GM12872 (cell line): ENCODE results near the gene CLSTN2.

Source experiments
- TF ChIP-seq, protein P1 (sequence below): IDR thresholded peaks from 3 replicates; pipeline ENCODE4 v1.5.1; 2011; ENCODE audit warnings: low read depth, mild to moderate bottlenecking, low read length, moderate library complexity; ENCODE audit not compliant: insufficient read depth

Gene CLSTN2

DNA sequence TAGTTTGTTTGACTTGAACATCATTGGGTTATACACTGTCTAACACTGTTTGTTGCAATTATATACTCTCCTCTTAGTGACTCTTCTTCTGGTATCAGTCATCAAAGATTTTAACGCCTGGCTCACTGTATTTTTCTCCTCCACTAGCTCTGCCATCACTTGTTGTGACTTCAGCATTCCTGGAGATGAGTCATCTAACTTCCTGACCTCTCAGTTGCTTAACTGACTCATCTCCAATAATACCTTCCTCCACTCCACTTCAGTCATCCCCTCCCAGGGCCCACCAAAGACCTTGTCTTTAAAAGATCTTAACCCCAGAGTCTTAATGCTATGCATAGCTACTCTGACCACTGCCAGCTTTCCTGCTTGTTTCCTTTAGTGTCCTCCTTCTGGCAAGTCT, 28.6 kb upstream of the CLSTN2 start:
- TF ChIP-seq, protein P1, sequence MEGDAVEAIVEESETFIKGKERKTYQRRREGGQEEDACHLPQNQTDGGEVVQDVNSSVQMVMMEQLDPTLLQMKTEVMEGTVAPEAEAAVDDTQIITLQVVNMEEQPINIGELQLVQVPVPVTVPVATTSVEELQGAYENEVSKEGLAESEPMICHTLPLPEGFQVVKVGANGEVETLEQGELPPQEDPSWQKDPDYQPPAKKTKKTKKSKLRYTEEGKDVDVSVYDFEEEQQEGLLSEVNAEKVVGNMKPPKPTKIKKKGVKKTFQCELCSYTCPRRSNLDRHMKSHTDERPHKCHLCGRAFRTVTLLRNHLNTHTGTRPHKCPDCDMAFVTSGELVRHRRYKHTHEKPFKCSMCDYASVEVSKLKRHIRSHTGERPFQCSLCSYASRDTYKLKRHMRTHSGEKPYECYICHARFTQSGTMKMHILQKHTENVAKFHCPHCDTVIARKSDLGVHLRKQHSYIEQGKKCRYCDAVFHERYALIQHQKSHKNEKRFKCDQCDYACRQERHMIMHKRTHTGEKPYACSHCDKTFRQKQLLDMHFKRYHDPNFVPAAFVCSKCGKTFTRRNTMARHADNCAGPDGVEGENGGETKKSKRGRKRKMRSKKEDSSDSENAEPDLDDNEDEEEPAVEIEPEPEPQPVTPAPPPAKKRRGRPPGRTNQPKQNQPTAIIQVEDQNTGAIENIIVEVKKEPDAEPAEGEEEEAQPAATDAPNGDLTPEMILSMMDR, result no peak

DNA sequence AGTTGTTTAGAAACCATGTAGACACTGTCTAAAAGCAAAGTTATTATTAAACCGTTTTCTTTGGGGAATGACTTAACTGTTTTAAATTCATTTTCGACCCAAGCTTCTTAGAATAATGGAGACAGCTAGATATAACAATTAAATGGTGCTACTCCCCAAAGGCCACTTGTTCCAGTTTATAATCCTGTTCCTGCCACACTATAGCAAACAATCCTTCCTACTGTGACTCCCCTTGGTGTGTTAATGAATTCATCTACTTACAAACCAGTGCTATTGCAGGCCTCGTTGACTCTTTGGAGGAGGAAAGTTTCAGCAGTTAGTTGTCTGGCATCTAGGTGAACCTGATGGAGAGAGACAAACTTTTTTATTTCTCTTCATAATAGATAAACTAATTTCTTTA, 25.2 kb upstream of the CLSTN2 start:
- TF ChIP-seq, protein P1, result no peak

DNA sequence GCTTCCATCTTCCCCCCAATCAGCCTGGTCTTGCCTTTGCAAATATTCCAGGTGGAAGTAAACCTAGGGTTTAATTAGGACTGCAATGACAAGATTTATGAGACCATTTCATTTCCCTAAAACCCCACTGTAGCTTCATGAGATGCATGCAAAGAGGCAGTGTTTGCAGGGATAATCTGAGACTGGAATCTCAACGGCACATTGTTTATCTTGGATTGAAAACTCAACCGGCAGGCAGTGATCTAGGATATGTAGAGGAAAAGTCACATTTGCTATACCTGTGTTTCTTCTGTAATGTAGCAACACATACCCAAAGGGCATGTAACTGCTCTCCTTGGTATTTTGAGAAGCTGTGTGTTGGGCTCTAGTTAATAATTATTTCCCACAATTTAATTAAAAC, 18.7 kb upstream of the CLSTN2 start:
- TF ChIP-seq, protein P1, result no peak

DNA sequence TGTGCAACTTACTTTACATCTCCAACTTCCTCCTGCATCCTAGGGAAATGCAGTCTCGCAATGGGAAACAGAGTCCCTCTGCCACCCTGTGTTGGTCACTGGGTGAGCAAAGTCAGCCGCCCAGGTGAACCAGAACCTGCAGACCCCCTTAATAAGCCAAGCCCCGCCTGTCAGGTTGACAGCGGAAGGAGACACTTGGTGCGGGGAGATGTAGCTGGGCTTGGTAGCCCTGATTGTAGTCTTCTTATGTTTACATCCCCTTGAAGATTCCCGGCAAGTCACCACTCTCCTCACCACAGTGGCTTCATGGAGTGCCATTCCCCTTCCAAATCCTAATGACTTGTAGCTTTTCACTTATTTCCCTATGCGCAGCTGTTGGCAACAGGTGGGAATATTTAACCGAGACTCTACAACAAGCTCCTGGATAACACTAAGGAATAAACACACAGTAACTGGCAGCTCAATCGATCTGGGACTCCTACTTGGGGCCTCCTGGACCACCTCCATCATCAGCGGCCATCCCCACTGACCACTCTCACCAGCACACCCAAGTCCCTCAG, 17.7 kb upstream of the CLSTN2 start:
- TF ChIP-seq, protein P1, result no peak

DNA sequence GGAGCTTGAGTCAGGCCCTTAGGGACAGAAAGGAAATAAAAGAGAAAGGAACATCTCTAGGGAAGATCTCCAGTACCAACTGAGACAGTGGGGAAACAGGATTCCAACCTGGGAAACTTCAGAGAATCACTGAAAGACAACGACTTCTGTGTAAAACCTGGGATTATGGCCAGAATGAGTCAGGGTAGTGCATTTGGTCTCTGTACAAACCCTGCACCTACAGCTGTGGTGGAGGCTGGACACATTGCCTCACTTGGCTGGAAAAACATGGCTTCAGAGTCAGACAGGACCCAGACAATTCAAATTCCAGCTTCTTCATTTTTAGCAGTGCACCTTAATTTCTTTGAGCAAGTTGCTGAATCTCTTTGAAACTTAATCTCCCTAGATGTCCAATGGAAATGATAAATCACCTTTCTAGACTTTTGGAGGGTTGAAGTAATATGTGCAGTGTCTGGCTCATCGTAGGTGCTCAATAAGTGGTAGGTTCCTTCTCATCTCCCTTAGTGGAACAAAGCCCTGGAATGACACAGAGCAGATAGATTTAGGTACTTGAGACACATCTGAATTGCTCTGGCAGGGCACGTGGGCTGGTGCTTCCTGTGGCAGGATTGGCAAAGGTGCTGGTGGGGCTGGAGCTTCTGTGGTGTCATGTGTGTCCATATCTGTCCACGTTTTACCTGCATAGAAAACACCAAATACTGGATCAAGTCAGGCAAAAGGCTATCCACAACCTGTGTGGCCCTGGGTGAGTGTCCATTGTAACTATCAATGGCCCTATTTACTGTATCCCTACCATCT, 6.1 kb upstream of the CLSTN2 start:
- TF ChIP-seq, protein P1, result no peak

DNA sequence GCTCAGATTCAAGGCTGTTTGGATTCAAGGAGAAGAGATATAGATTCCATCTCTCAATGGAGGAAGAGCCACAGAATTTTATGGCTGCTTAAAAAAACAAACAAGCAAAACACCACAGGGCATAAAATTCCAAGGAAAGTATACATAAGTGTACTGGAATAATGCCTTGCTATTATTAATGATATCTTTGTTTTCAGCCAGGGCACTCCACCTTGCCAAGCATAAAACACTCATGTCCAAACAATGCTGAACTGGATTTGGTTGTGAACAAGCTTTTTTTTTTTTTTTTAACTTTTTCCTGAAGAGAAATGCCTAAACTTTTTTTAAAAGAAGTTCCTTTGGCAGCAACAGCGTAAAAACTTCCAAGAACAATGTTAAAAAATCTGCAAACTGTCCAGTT, 4.8 kb upstream of the CLSTN2 start:
- TF ChIP-seq, protein P1, result no peak

DNA sequence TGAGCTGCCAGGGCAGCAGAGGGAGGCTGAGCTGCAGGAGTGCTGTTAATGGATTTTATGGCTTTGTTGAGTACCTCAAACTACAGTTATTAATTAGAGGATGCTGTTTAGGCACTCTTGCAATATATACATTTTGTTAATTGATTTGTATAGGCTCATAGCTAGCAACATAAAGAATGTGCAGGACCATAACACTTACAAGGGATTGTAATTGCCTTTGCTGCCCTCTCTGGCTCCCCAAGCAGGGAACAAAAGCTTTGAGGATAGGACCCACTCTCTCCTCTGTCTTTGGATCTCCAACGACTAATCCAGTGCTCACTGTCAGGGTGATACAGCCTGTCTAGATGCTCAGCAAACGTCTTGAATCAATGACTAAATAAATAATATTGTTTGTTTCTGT, 1.2 kb upstream of the CLSTN2 start:
- TF ChIP-seq, protein P1, result no peak
